Suprapubic skin (tissue), 4 donors: Measurements from ENCODE around the gene MRAP2. TPM values are rescaled to one million over a fixed set of nuclear protein-coding genes. Genes with fewer than 3 reads are reported as not detected.
"Not testable (repeated sequence)": the region's sequence is repeated elsewhere in the genome, so short reads cannot be mapped to it uniquely, and the experiment has no call there.

Experiments used
- DNase-seq, 2 donors: peaks; one replicate each; pipeline ENCODE4 v3.0.0-alpha.2; 2019; ENCODE audit warnings: low spot score in 2 of 2
- H3K27ac ChIP-seq: fragments of 200-600 bp; sonication (generic); one replicate; pipeline ENCODE4 v1.5.1; 2019
- H3K27me3 ChIP-seq: fragments of 200-600 bp; sonication (generic); one replicate; pipeline ENCODE4 v1.5.1; 2019
- H3K36me3 ChIP-seq: fragments of 200-600 bp; sonication (generic); one replicate; pipeline ENCODE4 v1.5.1; 2019
- H3K4me1 ChIP-seq: fragments of 200-600 bp; sonication (generic); one replicate; pipeline ENCODE4 v1.5.1; 2019
- H3K4me3 ChIP-seq: fragments of 200-600 bp; sonication (generic); one replicate; pipeline ENCODE4 v1.5.1; 2019; ENCODE audit warnings: mild to moderate bottlenecking
- H3K9me3 ChIP-seq: fragments of 200-600 bp; sonication (generic); one replicate; pipeline ENCODE4 v1.5.1; 2019
- CTCF ChIP-seq, 2 donors: fragments of 200-600 bp in 1 of 2; fragments of 450-650 bp in 1 of 2; sonication (generic) in 1 of 2; IDR thresholded peaks; one replicate each; pipeline ENCODE4 v1.5.1; 2016 to 2019; ENCODE audit warnings: antibody characterized with exemption in 2 of 2, mild to moderate bottlenecking in 1 of 2, moderate library complexity in 1 of 2
- EP300 ChIP-seq: sonication (generic); formaldehyde crosslinking; IDR thresholded peaks from one replicate; pipeline ENCODE4 v1.6.1; 2017; ENCODE audit warnings: antibody characterized with exemption
- POLR2A ChIP-seq, 2 donors: fragments of 450-650 bp; IDR thresholded peaks; one replicate each; pipeline ENCODE4 v1.6.1; 2017; ENCODE audit warnings: antibody characterized with exemption in 2 of 2, mild to moderate bottlenecking in 2 of 2, moderate library complexity in 2 of 2
- POLR2AphosphoS5 ChIP-seq, 3 donors: sonication (generic); formaldehyde crosslinking; IDR thresholded peaks; one replicate each; pipeline ENCODE4 v1.6.1; 2017; ENCODE audit warnings: antibody characterized with exemption in 3 of 3
- WGBS: methylation state at CpG from one replicate; pipeline ENCODE4 v1.1.5; 2018; 5-methylcytosine and 5-hydroxymethylcytosine counted together
- total RNA-seq, 4 donors: library from RNA; depleted of rRNA; stranded (reverse); fragments of >200 nt; gene quantifications; one replicate each; pipeline ENCODE4 v1.1.0, GENCODE V29; 2016

The MRAP2 gene
- total RNA-seq, 4 donors from 2014 or later: 1.2 to 2.8 (median 1.8) TPM

GRCh38 chr6:84074988-84075781 is 41.6 kb downstream of the MRAP2 start:
- Histone ChIP-seq H3K36me3 (no peaks in the 10 kb centered on the region), H3K9me3 (no peaks in the 10 kb centered on the region), H3K4me1 (no peaks in the 10 kb centered on the region), H3K27ac (no peak overlapping the region), H3K27me3 (no peaks in the 10 kb centered on the region), H3K4me3 (no peak overlapping the region)
- DNase-seq: no peak
- TF ChIP-seq POLR2A (IDR thresholded peaks at IDR 0.05): no peak
- TF ChIP-seq POLR2AphosphoS5 (IDR thresholded peaks at IDR 0.05): no peak
- TF ChIP-seq EP300: no peak
- no peak for TF ChIP-seq CTCF (IDR thresholded peaks at IDR 0.05)
- 57% methylated on average over 6 of the region's 6 CpGs for WGBS

- TF ChIP-seq POLR2A (IDR thresholded peaks at IDR 0.05) (no peak), CTCF (IDR thresholded peaks at IDR 0.05) (no peak), POLR2AphosphoS5 (IDR thresholded peaks at IDR 0.05) (no peak), EP300 (no peak)
- Histone ChIP-seq H3K4me1 (no peaks in the 10 kb centered on the region), H3K9me3 (no peaks in the 10 kb centered on the region), H3K27me3 (no peaks in the 10 kb centered on the region), H3K36me3 (no peaks in the 10 kb centered on the region), H3K27ac (no peak overlapping the region), H3K4me3 (no peak overlapping the region)
- DNase-seq: no peak
- WGBS: 83% methylated on average over 2 of the region's 2 CpGs
Observed at GRCh38 chr6:84077645-84078044, 44.1 kb downstream of the MRAP2 start.

- no peak for DNase-seq
- no peaks in the 10 kb centered on the region for H3K9me3 ChIP-seq
- no peaks in the 10 kb centered on the region for H3K4me1 ChIP-seq
- TF ChIP-seq EP300 (no peak), POLR2A (IDR thresholded peaks at IDR 0.05) (no peak), POLR2AphosphoS5 (IDR thresholded peaks at IDR 0.05) (no peak), CTCF (IDR thresholded peaks at IDR 0.05) (no peak)
- 38% methylated on average over 1 of the region's 1 CpG for WGBS
- H3K4me3 ChIP-seq: no peak overlapping the region
- no peaks in the 10 kb centered on the region for H3K27me3 ChIP-seq
- H3K36me3 ChIP-seq: no peaks in the 10 kb centered on the region
- H3K27ac ChIP-seq: no peak overlapping the region
Observed at GRCh38 chr6:84078335-84078734, 44.8 kb downstream of the MRAP2 start.

- TF ChIP-seq CTCF (IDR thresholded peaks at IDR 0.05) (no peak), POLR2A (IDR thresholded peaks at IDR 0.05) (no peak), POLR2AphosphoS5 (IDR thresholded peaks at IDR 0.05) (no peak), EP300 (no peak)
- H3K4me3 ChIP-seq: no peak overlapping the region
- no peaks in the 10 kb centered on the region for H3K4me1 ChIP-seq
- H3K27ac ChIP-seq: no peak overlapping the region
- no peak for DNase-seq
- H3K27me3 ChIP-seq: no peaks in the 10 kb centered on the region
- no peaks in the 10 kb centered on the region for H3K36me3 ChIP-seq
- H3K9me3 ChIP-seq: no peaks in the 10 kb centered on the region
- 92% methylated on average over 2 of the region's 2 CpGs for WGBS
Observed at GRCh38 chr6:84081222-84081621, 47.6 kb downstream of the MRAP2 start.

GRCh38 chr6:84082689-84083265 is 49.2 kb downstream of the MRAP2 start:
- Histone ChIP-seq H3K4me1 (no peaks in the 10 kb centered on the region), H3K4me3 (no peak overlapping the region), H3K27ac (no peak overlapping the region), H3K36me3 (no peaks in the 10 kb centered on the region), H3K9me3 (no peaks in the 10 kb centered on the region), H3K27me3 (no peaks in the 10 kb centered on the region)
- 59% methylated on average over 11 of the region's 11 CpGs for WGBS
- TF ChIP-seq EP300: no peak
- TF ChIP-seq POLR2AphosphoS5 (IDR thresholded peaks at IDR 0.05): no peak
- TF ChIP-seq CTCF (IDR thresholded peaks at IDR 0.05): no peak
- DNase-seq: no peak

- not testable (repeated sequence) for H3K27me3 ChIP-seq, H3K9me3 ChIP-seq, H3K4me1 ChIP-seq, DNase-seq, H3K36me3 ChIP-seq, H3K27ac ChIP-seq, H3K4me3 ChIP-seq
Observed at GRCh38 chr6:84084705-84085104, 51.1 kb downstream of the MRAP2 start.
